NCI-H2227 treated with DMSO at 0.1 percent for 48 hours (cell line): ENCODE results near the gene TRPT1.

Experiments
- DNase-seq: peaks from one replicate; lab custom pipeline; 2025; lab: John Stamatoyannopoulos, UW

Gene TRPT1

GRCh38 chr11:64229744-64230170 lies 3.8 kb upstream of the TRPT1 start:
- DNase-seq: no peak

GRCh38 chr11:64229090-64229743 lies 3.2 kb upstream of the TRPT1 start:
- no peak for DNase-seq

- DNase-seq: no peak
These were observed 1.5 kb upstream of the TRPT1 start for GRCh38 chr11:64227405-64227956.

- DNase-seq: no peak
These were observed 593 bp upstream of the TRPT1 start for GRCh38 chr11:64226507-64227051.

- no peak for DNase-seq
These were observed 937 bp downstream of the TRPT1 start for GRCh38 chr11:64224891-64225607.

GRCh38 chr11:64224151-64224890 lies 1.7 kb downstream of the TRPT1 start:
- DNase-seq: no peak

GRCh38 chr11:64223001-64223651 lies 2.9 kb downstream of the TRPT1 start:
- no peak for DNase-seq

- no peak for DNase-seq
These were observed 3.4 kb downstream of the TRPT1 start for GRCh38 chr11:64222651-64223000.

GRCh38 chr11:64220798-64221197 lies 5.2 kb downstream of the TRPT1 start:
- DNase-seq: no peak

- no peak for DNase-seq
These were observed 5.7 kb downstream of the TRPT1 start for GRCh38 chr11:64220271-64220670.

GRCh38 chr11:64219755-64220154 lies 6.2 kb downstream of the TRPT1 start:
- no peak for DNase-seq

- DNase-seq: no peak
These were observed 6.7 kb downstream of the TRPT1 start for GRCh38 chr11:64219354-64219684.

- DNase-seq: no peak
These were observed 7.2 kb downstream of the TRPT1 start for GRCh38 chr11:64218628-64219353.

- no peak for DNase-seq
These were observed 9.1 kb downstream of the TRPT1 start for GRCh38 chr11:64216879-64217278.

GRCh38 chr11:64211181-64211872 lies 14.7 kb downstream of the TRPT1 start:
- no peak for DNase-seq

- no peak for DNase-seq
These were observed 15.5 kb downstream of the TRPT1 start for GRCh38 chr11:64210301-64211020.

- no peak for DNase-seq
These were observed 16.5 kb downstream of the TRPT1 start for GRCh38 chr11:64209563-64209843.

GRCh38 chr11:64208796-64209562 lies 17.0 kb downstream of the TRPT1 start:
- no peak for DNase-seq

- DNase-seq: no peak
These were observed 17.7 kb downstream of the TRPT1 start for GRCh38 chr11:64208086-64208795.
